Astrocyte of the cerebellum (primary cell): Measurements from ENCODE around the gene STK32C.
"Not testable (repeated sequence)": the region's sequence is repeated elsewhere in the genome, so short reads cannot be mapped to it uniquely, and the experiment has no call there.

Experiments
- DNase-seq: peaks from one replicate; pipeline ENCODE4 v3.0.0-alpha.2; 2011; ENCODE audit warnings: low read depth
- H3K4me3 ChIP-seq: 2 replicates; pipeline ENCODE4 v1.5.1; 2011; ENCODE audit warnings: mild to moderate bottlenecking, low read depth, low read length, moderate library complexity
- in situ Hi-C: cut with HindIII; loops from 2 replicates; pipeline ENCODE4 v1.10.0; 2017; ENCODE audit warnings: low sequenced_read_pairs
- TF ChIP-seq, protein P1 (sequence below): IDR thresholded peaks from 2 replicates; pipeline ENCODE4 v1.5.1; 2012; ENCODE audit warnings: low read length, low read depth, moderate library complexity, mild to moderate bottlenecking; ENCODE audit errors: missing control alignments

Gene STK32C

DNA sequence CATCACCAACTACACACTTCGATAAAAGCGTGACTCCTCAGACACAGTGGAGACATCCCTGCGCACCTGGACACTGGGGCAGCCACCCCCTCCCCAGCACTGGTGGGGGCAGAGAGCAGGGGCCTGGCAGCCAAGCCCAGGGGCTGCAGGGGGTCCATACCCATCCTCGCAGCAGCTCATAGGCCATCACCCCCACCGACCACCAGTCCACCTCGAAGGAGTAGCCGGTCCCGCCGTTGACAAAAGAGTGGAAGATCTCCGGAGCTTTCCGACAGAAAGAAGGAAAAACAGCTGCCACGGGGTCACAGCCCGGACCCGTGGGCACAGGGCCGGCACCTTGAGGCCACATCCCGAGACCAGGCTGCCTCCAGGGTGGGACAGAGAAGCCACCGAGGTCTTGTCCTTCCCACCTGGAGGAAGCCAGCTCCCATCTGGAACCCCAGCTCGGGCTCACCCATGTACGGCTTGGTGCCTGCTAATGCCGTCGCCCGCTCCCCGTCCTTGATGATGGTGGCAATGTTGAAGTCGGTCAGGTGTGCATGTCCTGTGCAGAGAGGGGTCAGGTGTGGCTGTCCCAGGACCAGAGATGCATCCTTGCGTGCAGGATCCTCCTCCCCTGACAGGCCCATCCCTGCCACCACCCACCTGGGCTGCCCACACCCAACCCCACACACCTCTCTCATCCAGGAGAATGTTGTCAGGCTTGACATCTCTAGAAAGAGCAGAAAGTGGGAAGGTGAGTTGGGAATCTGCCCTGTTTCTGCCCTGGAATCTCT, 82.5 kb downstream of the STK32C start:
- H3K4me3 ChIP-seq, result no peak overlapping the region
- TF ChIP-seq, protein P1, sequence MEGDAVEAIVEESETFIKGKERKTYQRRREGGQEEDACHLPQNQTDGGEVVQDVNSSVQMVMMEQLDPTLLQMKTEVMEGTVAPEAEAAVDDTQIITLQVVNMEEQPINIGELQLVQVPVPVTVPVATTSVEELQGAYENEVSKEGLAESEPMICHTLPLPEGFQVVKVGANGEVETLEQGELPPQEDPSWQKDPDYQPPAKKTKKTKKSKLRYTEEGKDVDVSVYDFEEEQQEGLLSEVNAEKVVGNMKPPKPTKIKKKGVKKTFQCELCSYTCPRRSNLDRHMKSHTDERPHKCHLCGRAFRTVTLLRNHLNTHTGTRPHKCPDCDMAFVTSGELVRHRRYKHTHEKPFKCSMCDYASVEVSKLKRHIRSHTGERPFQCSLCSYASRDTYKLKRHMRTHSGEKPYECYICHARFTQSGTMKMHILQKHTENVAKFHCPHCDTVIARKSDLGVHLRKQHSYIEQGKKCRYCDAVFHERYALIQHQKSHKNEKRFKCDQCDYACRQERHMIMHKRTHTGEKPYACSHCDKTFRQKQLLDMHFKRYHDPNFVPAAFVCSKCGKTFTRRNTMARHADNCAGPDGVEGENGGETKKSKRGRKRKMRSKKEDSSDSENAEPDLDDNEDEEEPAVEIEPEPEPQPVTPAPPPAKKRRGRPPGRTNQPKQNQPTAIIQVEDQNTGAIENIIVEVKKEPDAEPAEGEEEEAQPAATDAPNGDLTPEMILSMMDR, result no peak
- in situ Hi-C loops, result no loop called here
- DNase-seq, result no peak

DNA sequence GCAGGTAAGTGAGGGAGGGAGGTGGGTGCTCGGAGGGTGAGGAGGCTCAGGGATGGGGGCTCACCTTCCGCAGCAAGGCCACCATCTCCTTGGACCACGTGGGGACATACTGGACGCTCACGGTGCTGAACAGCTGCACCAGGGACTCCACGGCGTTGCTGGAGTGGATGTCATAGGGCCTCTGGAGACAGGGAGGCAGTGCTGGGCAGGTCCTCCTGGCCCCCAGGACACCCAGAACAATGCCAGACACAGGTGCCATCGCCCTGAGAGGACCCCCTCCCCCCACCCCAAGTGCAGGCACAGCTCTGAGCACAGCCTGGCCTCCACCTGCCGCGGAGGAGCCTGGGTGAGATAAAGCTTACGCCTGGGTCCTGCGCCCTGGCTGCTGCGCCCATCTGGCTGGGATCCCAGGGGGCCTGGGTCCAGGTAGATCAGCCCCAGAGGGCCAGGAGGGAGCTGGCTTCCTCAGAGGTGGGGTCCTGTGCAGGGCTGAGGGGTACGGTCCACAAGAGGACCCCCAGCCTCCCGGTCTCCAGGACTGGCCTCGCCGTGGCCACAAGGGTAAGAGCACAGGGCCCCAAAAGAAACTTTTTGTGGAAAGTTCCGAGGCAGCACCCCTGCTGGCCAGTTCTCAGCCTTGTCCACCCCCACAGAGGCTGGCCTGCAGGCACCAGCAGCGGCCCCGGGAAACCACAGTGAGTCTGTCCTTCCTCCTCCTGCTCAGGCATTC, 83.2 kb downstream of the STK32C start:
- in situ Hi-C loops, result no loop called here
- H3K4me3 ChIP-seq, result no peak overlapping the region
- TF ChIP-seq, protein P1, result no peak

DNA sequence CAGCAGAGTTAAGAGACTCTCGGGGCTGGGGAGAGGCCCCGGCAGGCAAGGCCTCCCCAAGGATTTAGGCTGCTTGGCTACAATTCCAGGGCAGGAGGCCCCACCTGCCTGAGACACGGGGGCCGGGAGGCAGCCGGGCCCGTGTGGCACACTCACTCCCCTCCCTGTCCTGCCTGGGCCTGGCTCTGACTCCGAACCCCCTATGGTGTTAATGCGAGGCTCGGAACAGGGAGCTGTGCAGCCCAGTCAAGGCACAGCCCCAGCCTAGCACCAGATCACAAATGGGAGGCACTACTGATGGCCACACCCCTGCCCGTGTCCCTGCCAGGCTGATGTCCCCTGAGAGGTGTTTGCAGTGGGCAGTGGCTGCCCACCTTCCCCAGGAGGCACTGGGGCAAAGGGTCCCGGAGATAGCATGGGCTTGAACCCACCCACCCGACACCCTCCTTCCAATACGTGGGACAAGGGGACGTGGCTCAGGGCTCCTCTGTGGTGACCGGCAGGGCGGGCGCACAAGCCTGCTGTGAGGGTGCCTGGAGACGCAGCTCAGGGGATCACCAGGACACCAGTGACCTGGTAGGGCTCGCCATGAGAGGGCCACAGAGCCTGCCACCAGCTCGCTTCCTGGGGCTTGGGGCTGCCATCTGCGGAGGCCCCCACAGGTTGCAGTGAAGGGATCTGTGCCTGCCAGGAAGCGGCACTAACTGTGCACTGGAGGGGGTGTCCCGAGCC, 84.0 kb downstream of the STK32C start:
- TF ChIP-seq, protein P1, result no peak
- no peak for DNase-seq
- in situ Hi-C loops, result no loop called here
- H3K4me3 ChIP-seq, result no peak overlapping the region

More for the DNA sequence above, 83.2 kb downstream of the STK32C start:
- no peak for DNase-seq

DNA sequence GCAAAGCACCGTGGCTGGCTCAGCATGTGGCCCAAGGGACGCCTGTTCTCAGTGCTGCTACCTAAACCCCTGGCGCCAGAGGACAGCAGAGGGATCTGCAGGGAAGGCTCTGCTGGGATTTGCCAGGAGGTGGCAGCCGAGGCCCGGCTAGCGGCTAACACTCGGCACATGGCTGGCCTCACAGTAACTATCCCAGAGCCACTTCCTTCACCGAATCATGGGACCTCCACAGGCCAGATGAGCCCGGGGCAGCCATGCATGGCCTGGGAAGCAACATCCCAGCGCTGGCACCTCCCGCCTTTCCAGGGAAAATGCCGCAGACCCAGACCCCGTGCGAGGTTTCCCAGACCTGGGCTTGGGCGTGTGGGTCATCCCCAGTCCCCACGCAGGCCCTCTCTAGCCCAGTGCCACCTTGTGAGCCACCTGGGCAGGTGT, 84.6 kb downstream of the STK32C start:
- in situ Hi-C loops, result no loop called here
- no peak overlapping the region for H3K4me3 ChIP-seq
- peak; percentile 45 for DNase-seq
- TF ChIP-seq, protein P1, result peak; percentile 98

DNA sequence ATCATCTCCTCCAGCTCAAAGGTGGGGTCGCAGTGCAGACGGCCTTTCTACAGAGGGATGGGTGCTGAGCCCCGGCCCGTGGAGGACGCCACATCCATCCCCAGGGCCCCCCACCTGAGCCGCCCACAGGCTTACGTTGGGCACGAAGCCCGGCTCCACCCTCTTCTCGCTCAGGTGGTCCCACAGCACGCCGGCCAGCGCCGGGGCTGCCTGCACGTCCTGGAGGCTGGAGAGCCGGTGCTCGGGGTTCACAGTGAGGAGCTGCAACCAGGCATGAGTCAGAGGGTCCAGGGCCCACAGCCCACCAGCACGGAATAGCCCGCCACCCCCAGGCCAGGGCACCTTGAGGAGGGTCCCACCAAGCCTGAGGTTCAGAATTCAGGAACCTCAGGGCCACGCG, 85.0 kb downstream of the STK32C start:
- TF ChIP-seq, protein P1, result no peak
- DNase-seq, result no peak
- H3K4me3 ChIP-seq, result no peak overlapping the region
- in situ Hi-C loops, result no loop called here

DNA sequence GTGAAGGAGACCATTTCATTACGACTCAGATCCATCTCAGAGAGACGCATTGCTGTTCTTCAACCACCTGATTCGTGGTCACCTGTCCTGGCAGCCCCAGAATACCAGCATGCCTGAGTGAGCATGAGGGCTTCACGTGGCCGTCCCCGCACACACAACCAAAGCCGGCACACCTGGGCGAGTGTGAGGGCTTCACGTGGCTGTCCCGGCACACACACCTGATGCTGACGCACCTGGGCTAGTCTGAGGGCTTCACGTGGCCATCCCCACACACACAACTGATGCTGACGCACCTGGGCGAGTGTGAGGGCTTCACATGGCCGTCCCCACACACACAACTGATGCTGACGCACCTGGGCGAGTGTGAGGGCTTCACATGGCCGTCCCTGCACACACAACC, 86.8 kb downstream of the STK32C start:
- DNase-seq, H3K4me3 ChIP-seq, in situ Hi-C loops: not testable (repeated sequence)

DNA sequence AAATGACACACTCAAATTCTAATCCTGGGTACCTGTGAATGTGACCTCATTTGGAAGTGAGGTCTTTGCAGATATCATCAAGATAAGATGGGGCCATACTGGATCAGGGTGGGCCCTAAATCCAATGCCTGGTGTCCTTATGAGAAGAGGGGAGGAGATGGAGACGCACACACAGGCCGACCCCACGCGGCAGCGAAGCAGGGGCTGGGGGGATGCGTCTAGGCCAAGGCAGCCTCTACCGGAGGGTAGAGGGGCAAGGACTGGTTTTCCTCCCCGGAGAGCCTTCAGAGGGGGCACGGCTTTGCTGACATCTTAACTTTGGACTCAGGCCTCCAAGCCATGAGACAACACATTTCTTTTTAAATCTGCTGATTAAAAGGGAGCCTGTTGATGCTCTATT, 87.7 kb downstream of the STK32C start:
- H3K4me3 ChIP-seq, result no peak overlapping the region
- no peak for DNase-seq
- TF ChIP-seq, protein P1, result no peak
- in situ Hi-C loops, result no loop called here
